PC-3 (cell line): ENCODE measurements around the gene LRRC28. TPM values are rescaled to one million over a fixed set of nuclear protein-coding genes. Genes with fewer than 3 reads are reported as not detected.

Source experiments
- ATAC-seq: fragments of 200-7000 bp; cut with Tn5 transposase; 2 replicates; pipeline ENCODE4 v1.9.1; 2020; ENCODE audit warnings: mild to moderate bottlenecking, moderate library complexity
- BruUV-seq: library from RNA; stranded (reverse); fragments of 400-500 nt; replicated peaks from 2 replicates; lab custom pipeline; 2021; lab: Mats Ljungman, UMichigan
- CTCF ChIA-PET: fragments of 300-600 bp; sonication (Branson Sonifier 250); formaldehyde crosslinking; loops from one replicate; lab custom pipeline; 2022; ENCODE audit warnings: antibody characterized with exemption; lab: Charles Lee
- POLR2A ChIA-PET: fragments of 300-600 bp; sonication (Branson Sonifier 250); formaldehyde crosslinking; loops from one replicate; lab custom pipeline; 2022; ENCODE audit warnings: antibody characterized with exemption; ENCODE audit not compliant: unreplicated experiment; lab: Charles Lee
- DNase-seq: peaks from one replicate; pipeline ENCODE4 v3.0.0-alpha.2; 2015
- H2AFZ ChIP-seq: fragments of 300-600 bp; sonication (generic); 2 replicates; pipeline ENCODE4 v1.6.0; 2016; ENCODE audit warnings: antibody characterized with exemption, low read length
- H3F3A ChIP-seq: fragments of 300-600 bp; sonication (generic); one replicate; pipeline ENCODE4 v1.6.0; 2017; ENCODE audit warnings: antibody characterized with exemption, low read length, control low read depth, mild to moderate bottlenecking; ENCODE audit not compliant: unreplicated experiment
- H3K27ac ChIP-seq: fragments of 300-600 bp; sonication (generic); 2 replicates; pipeline ENCODE4 v1.5.1; 2016; ENCODE audit warnings: mild to moderate bottlenecking, low read length
- H3K27me3 ChIP-seq: fragments of 300-600 bp; sonication (generic); 2 replicates; pipeline ENCODE4 v1.6.1; 2016; ENCODE audit warnings: low read length, mixed read lengths
- H3K36me3 ChIP-seq: fragments of 300-600 bp; sonication (generic); 2 replicates; pipeline ENCODE4 v1.6.1; 2016; ENCODE audit warnings: low read depth, mixed run types, low read length, mixed read lengths
- H3K4me1 ChIP-seq: fragments of 300-600 bp; sonication (generic); 2 replicates; pipeline ENCODE4 v1.5.1; 2016; ENCODE audit warnings: low read length; ENCODE audit not compliant: insufficient read depth
- H3K4me2 ChIP-seq: fragments of 300-600 bp; sonication (generic); 2 replicates; pipeline ENCODE4 v1.6.0; 2016; ENCODE audit warnings: low read length
- H3K4me3 ChIP-seq: fragments of 300-600 bp; sonication (generic); 2 replicates; pipeline ENCODE4 v1.5.1; 2016; ENCODE audit warnings: mild to moderate bottlenecking, low read length, mixed read lengths
- H3K79me2 ChIP-seq: fragments of 300-600 bp; sonication (generic); 2 replicates; pipeline ENCODE4 v1.6.1; 2017; ENCODE audit warnings: low read length, mixed read lengths
- H3K9ac ChIP-seq: fragments of 300-600 bp; sonication (generic); 2 replicates; pipeline ENCODE4 v1.6.0; 2016; ENCODE audit warnings: mild to moderate bottlenecking, low read length
- H3K9me2 ChIP-seq: fragments of 300-600 bp; sonication (generic); replicated peaks from 2 replicates; pipeline ENCODE4 v1.6.1; 2016; ENCODE audit warnings: mixed run types, low read length, mixed read lengths
- H3K9me3 ChIP-seq: fragments of 300-600 bp; sonication (generic); 2 replicates; pipeline ENCODE4 v1.6.1; 2016; ENCODE audit warnings: low read length, mixed read lengths
- H4K20me1 ChIP-seq: fragments of 300-600 bp; sonication (generic); 2 replicates; pipeline ENCODE4 v1.6.1; 2016; ENCODE audit warnings: low read length, mixed read lengths
- EZH2 ChIP-seq: fragments of 300-600 bp; sonication (generic); IDR thresholded peaks from one replicate; pipeline ENCODE4 v1.6.1; 2017; ENCODE audit warnings: antibody characterized with exemption, mild to moderate bottlenecking, low read length; ENCODE audit not compliant: unreplicated experiment
- EZH2phosphoT487 ChIP-seq: fragments of 300-600 bp; sonication (generic); IDR thresholded peaks from 2 replicates; pipeline ENCODE4 v1.6.1; 2018; ENCODE audit warnings: mild to moderate bottlenecking, antibody characterized with exemption, low read length, borderline replicate concordance
- intact Hi-C: fragments of 100-400 bp; cut with micrococcal nuclease; formaldehyde crosslinking; loops from 2 replicates; pipeline ENCODE4 v1.9.0; 2023
- total RNA-seq: library from RNA; depleted of rRNA; stranded (reverse); fragments of >200 nt; gene quantifications from 2 replicates; pipeline ENCODE4 v1.2.3, GENCODE V29; 2014
- TF ChIP-seq, protein P1 (sequence below): fragments of 300-600 bp; sonication (generic); conservative IDR thresholded peaks from 2 replicates; pipeline ENCODE4 v1.5.1; 2017; ENCODE audit warnings: antibody characterized with exemption, low read depth, mild to moderate bottlenecking, low read length

Gene LRRC28
- total RNA-seq, 1 experiment from 2014 or later = 10.6 TPM

GRCh38 chr15:99279827-99280226 lies 28.5 kb downstream of the LRRC28 start:
- intact Hi-C loops = no loop called here
- Histone ChIP-seq H3K9ac (no peak overlapping the region), H3K36me3 (no peaks in the 10 kb centered on the region), H3K4me1 (no peaks in the 10 kb centered on the region), H2AFZ (no peak overlapping the region), H3K27me3 (no peaks in the 10 kb centered on the region), H3K9me3 (no peaks in the 10 kb centered on the region), H3K27ac (no peak overlapping the region), H3K79me2 (no peaks in the 10 kb centered on the region), H4K20me1 (no peaks in the 10 kb centered on the region), H3K9me2 (no peaks in the 10 kb centered on the region), H3F3A (no peaks in the 10 kb centered on the region), H3K4me3 (no peak overlapping the region), H3K4me2 (no peak overlapping the region)
- DNase-seq (no peak), ATAC-seq (no peak)
- no TSS peak for BruUV-seq
- ChIA-PET POLR2A (no interaction called here), CTCF (interaction anchor here (1.0 kb wide), 1 partner anchor 424 kb away, joined by 3 read pairs; no protein-coding TSS in a partner anchor)
- TF ChIP-seq EZH2 = no peak
- TF ChIP-seq, protein P1, sequence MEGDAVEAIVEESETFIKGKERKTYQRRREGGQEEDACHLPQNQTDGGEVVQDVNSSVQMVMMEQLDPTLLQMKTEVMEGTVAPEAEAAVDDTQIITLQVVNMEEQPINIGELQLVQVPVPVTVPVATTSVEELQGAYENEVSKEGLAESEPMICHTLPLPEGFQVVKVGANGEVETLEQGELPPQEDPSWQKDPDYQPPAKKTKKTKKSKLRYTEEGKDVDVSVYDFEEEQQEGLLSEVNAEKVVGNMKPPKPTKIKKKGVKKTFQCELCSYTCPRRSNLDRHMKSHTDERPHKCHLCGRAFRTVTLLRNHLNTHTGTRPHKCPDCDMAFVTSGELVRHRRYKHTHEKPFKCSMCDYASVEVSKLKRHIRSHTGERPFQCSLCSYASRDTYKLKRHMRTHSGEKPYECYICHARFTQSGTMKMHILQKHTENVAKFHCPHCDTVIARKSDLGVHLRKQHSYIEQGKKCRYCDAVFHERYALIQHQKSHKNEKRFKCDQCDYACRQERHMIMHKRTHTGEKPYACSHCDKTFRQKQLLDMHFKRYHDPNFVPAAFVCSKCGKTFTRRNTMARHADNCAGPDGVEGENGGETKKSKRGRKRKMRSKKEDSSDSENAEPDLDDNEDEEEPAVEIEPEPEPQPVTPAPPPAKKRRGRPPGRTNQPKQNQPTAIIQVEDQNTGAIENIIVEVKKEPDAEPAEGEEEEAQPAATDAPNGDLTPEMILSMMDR = no peak

GRCh38 chr15:99282121-99282520 lies 30.8 kb downstream of the LRRC28 start:
- TF ChIP-seq, protein P1 = no peak
- TF ChIP-seq EZH2phosphoT487 (no peak), EZH2 (no peak)
- no peak overlapping the region for H2AFZ ChIP-seq
- ATAC-seq = no peak
- no peaks in the 10 kb centered on the region for H3K4me1 ChIP-seq
- H3K4me3 ChIP-seq = no peak overlapping the region
- BruUV-seq = no TSS peak
- ChIA-PET POLR2A (no interaction called here), CTCF (interaction anchor here (1.1 kb wide), 1 partner anchor 42 kb away, joined by 15 read pairs; no protein-coding TSS in a partner anchor)
- H4K20me1 ChIP-seq = no peaks in the 10 kb centered on the region
- no peaks in the 10 kb centered on the region for H3F3A ChIP-seq
- no peaks in the 10 kb centered on the region for H3K9me3 ChIP-seq
- intact Hi-C loops = no loop called here
- peak; percentile 4 for DNase-seq
- H3K27me3 ChIP-seq = no peaks in the 10 kb centered on the region
- H3K9me2 ChIP-seq = no peaks in the 10 kb centered on the region
- no peak overlapping the region for H3K9ac ChIP-seq
- no peaks in the 10 kb centered on the region for H3K79me2 ChIP-seq
- no peak overlapping the region for H3K27ac ChIP-seq
- no peak overlapping the region for H3K4me2 ChIP-seq
- H3K36me3 ChIP-seq = no peaks in the 10 kb centered on the region

- BruUV-seq = no TSS peak
- no peaks in the 10 kb centered on the region for H3K4me1 ChIP-seq
- H3K4me2 ChIP-seq = no peak overlapping the region
- DNase-seq = no peak
- H3K9me3 ChIP-seq = no peaks in the 10 kb centered on the region
- H3K4me3 ChIP-seq = no peak overlapping the region
- ChIA-PET POLR2A (no interaction called here), CTCF (no interaction called here)
- TF ChIP-seq EZH2 (no peak), EZH2phosphoT487 (no peak)
- TF ChIP-seq, protein P1 = no peak
- H3K27me3 ChIP-seq = no peaks in the 10 kb centered on the region
- no peaks in the 10 kb centered on the region for H3K9me2 ChIP-seq
- H3K9ac ChIP-seq = no peak overlapping the region
- intact Hi-C loops = no loop called here
- H2AFZ ChIP-seq = no peak overlapping the region
- no peak for ATAC-seq
- no peaks in the 10 kb centered on the region for H3F3A ChIP-seq
- H3K79me2 ChIP-seq = no peaks in the 10 kb centered on the region
- no peaks in the 10 kb centered on the region for H4K20me1 ChIP-seq
- H3K36me3 ChIP-seq = no peaks in the 10 kb centered on the region
- H3K27ac ChIP-seq = no peak overlapping the region
Observed at GRCh38 chr15:99282586-99282985, 31.3 kb downstream of the LRRC28 start.
